ENCODE results near the gene CFAP161. TPM values are rescaled to one million over a fixed set of nuclear protein-coding genes. Genes with fewer than 3 reads are reported as not detected.

The CFAP161 gene
- total and polyA plus RNA-seq, 2 donors from 2014 or later: 0.50 TPM; not detected in 1

GRCh38 chr15:81115054-81115939 lies 18.8 kb upstream of the CFAP161 start:
- Histone ChIP-seq H3K4me3 (ENCODE audit: low read length in 3 of 3) (no peak overlapping the region), H3K36me3 (ENCODE audit: control insufficient read depth in 2 of 3, insufficient read depth in 3 of 3, low read length in 3 of 3) (no peaks in the 10 kb centered on the region), H3K27me3 (ENCODE audit: control insufficient read depth, insufficient read depth, low read length) (peaks cover 7% of the 10 kb centered on the region), H3K4me1 (ENCODE audit: control insufficient read depth in 2 of 3, insufficient read depth in 2 of 3, low read depth in 1 of 3, low read length in 3 of 3) (no peaks in the 10 kb centered on the region), H3K27ac (ENCODE audit: low read depth in 2 of 2, low read length in 2 of 2) (no peak overlapping the region), H3K9ac (ENCODE audit: low read length in 3 of 3) (no peak overlapping the region), H3K9me3 (ENCODE audit: control insufficient read depth in 2 of 3, insufficient read depth in 1 of 3, low read length in 3 of 3) (no peaks in the 10 kb centered on the region)
- no peak for DNase-seq
- intact Hi-C loops (cut with DNase I): no loop called here
- FAIRE-seq: no peak
- no peak for TF ChIP-seq CTCF (IDR thresholded peaks at IDR 0.05; ENCODE audit: borderline replicate concordance, extremely low read depth, insufficient read depth)

DNA sequence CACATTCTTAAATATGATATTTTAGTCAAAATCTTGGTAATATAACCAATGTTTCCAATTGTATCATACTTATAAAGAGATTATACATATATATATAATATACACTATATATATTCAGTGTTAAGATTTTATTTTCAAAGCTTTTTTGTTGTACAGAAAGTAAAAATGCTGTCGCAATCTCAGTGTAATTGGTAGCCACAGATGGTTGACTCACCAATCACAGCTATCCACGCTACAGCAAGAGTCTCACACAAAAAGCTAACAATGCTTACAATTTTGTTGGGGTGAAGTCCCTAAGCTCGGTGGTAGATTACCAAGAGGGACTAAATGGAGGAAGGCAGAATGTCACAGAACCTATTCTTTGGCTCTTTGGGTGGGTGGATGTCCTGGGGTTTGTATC lies 16.9 kb upstream of the CFAP161 start:
- H3K9ac ChIP-seq (ENCODE audit: low read length in 3 of 3): no peak overlapping the region
- H3K27me3 ChIP-seq (ENCODE audit: control insufficient read depth, insufficient read depth, low read length): peaks cover 7% of the 10 kb centered on the region
- no peak overlapping the region for H3K4me3 ChIP-seq (ENCODE audit: low read length in 3 of 3)
- no peak overlapping the region for H3K27ac ChIP-seq (ENCODE audit: low read depth in 2 of 2, low read length in 2 of 2)
- no peaks in the 10 kb centered on the region for H3K36me3 ChIP-seq (ENCODE audit: control insufficient read depth in 2 of 3, insufficient read depth in 3 of 3, low read length in 3 of 3)
- FAIRE-seq (no peak), DNase-seq (no peak)
- intact Hi-C loops (cut with DNase I): no loop called here
- no peak for TF ChIP-seq CTCF (IDR thresholded peaks at IDR 0.05; ENCODE audit: borderline replicate concordance, extremely low read depth, insufficient read depth)
- H3K9me3 ChIP-seq (ENCODE audit: control insufficient read depth in 2 of 3, insufficient read depth in 1 of 3, low read length in 3 of 3): no peaks in the 10 kb centered on the region
- H3K4me1 ChIP-seq (ENCODE audit: control insufficient read depth in 2 of 3, insufficient read depth in 2 of 3, low read depth in 1 of 3, low read length in 3 of 3): no peaks in the 10 kb centered on the region

GRCh38 chr15:81117581-81117980 lies 16.5 kb upstream of the CFAP161 start:
- Histone ChIP-seq H3K27me3 (ENCODE audit: control insufficient read depth, insufficient read depth, low read length) (peaks cover 7% of the 10 kb centered on the region), H3K36me3 (ENCODE audit: control insufficient read depth in 2 of 3, insufficient read depth in 3 of 3, low read length in 3 of 3) (no peaks in the 10 kb centered on the region), H3K4me3 (ENCODE audit: low read length in 3 of 3) (no peak overlapping the region), H3K9ac (ENCODE audit: low read length in 3 of 3) (no peak overlapping the region), H3K27ac (ENCODE audit: low read depth in 2 of 2, low read length in 2 of 2) (no peak overlapping the region), H3K4me1 (ENCODE audit: control insufficient read depth in 2 of 3, insufficient read depth in 2 of 3, low read depth in 1 of 3, low read length in 3 of 3) (no peaks in the 10 kb centered on the region), H3K9me3 (ENCODE audit: control insufficient read depth in 2 of 3, insufficient read depth in 1 of 3, low read length in 3 of 3) (no peaks in the 10 kb centered on the region)
- FAIRE-seq (no peak), DNase-seq (no peak)
- intact Hi-C loops (cut with DNase I): no loop called here
- no peak for TF ChIP-seq CTCF (IDR thresholded peaks at IDR 0.05; ENCODE audit: borderline replicate concordance, extremely low read depth, insufficient read depth)
